ENCODE results near the gene MAN2A1.

The MAN2A1 gene

DNA sequence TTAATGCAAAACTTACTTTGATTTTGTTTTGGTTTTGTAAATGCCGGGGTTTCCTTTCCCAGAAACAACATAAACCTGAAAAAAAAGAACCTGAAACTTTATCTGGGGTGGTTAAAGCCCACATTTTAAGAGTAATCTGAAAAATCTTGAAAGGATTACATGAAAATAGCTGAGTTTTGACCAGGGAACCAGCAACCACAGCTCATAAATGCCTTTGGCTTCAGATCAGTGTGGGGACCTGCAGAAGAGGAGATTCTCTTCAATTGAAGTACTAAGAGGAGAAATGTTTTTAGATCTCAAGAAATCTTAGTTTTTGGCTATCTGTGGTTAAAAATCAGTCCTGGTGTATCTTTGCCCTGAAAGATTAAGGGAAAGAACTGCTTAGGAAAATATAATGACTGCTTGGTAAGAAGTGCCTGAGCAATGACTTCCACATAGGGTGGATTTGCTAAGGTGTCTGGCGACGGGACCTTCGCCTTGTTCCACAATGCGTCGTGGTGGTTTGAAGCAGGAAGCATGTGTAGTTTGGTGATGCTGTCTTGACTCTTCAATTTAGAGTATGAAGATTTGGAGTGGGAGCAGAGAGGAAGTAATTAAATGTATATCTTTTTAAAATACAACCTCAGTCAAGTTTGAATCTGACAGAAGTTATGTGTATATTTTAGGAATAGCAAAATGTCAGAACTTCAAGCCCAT lies 186.5 kb downstream of the MAN2A1 start:
- no peak for TF ChIP-seq CTCF (IDR thresholded peaks at IDR 0.05; ENCODE audit: low read depth, low read length, missing control alignments)
- no peak overlapping the region for H3K4me3 ChIP-seq (ENCODE audit: low read depth, low read length)
- no peak for DNase-seq (ENCODE audit: low read depth)

DNA sequence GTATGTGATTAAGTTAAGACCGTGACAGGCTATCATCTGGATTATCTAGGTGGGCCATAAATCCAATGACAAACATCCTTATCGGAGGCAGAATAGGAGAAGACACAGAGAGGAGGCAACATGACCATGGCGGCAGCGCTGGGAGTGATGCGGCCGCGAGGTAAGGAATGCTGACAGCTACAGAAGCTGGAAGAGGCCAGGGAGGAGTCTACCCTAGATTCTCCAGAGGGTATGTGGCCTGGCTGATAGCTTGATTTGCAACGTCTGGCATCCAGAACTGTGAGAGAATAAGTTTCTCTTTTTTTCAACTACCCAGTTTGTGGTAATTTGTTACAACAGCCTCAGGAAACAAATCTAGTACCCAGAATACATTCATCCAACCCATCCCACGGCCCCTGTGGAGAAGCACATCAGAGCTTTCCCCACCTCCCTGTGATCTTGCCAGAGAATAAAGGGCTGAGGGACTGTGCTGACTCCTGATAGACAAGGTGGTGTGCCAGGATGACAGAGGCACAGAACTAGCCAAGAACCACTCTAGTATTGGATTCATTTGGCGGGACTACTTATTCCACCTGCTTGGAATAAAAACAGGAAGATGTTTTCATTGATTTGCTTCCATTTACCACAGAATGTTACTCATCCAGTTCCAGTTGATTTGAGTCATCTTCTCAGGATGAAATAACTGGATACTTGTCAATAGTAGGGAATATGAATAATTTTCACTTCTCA lies 187.4 kb downstream of the MAN2A1 start:
- TF ChIP-seq CTCF (IDR thresholded peaks at IDR 0.05; ENCODE audit: low read depth, low read length, missing control alignments) = no peak
- DNase-seq (ENCODE audit: low read depth) = no peak
- H3K4me3 ChIP-seq (ENCODE audit: low read depth, low read length) = no peak overlapping the region

DNA sequence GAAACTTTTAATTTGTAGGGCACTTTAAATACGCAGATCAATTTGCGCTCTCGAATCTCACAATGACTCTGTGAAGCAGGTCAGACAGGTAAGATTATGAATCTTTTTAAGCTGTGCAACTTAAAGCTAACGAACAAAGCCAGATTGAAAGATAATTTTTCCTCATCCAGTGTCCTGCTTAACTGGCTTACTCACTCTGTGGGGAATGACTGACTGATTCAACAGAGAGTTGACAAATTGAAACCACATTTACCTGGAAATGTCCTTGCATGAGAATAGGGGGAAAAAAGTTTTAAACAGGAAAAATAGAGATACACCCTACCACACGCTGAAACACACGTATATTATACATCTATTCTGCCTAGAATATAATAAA lies 187.9 kb downstream of the MAN2A1 start:
- no peak overlapping the region for H3K4me3 ChIP-seq (ENCODE audit: low read depth, low read length)
- no peak for DNase-seq (ENCODE audit: low read depth)
- no peak for TF ChIP-seq CTCF (IDR thresholded peaks at IDR 0.05; ENCODE audit: low read depth, low read length, missing control alignments)

DNA sequence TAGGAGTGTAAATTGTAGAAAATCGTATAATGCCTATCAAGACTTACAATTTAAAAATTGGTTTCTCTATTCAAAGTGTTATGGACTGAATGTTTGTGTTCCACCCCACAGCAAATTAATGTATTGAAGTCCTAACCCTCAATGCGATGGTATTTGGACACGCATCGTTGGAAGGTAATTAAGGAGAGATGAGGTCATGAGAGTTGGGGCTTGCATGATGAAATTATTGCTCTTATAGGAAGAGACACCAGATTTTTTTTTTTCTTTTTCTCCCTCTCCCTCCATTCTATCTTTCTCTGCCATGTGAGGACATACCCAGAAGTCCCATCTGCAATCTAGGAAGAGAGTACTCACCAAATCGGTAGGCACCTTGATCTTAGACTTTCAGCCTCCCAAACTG lies 189.2 kb downstream of the MAN2A1 start:
- DNase-seq (ENCODE audit: low read depth) = no peak
- TF ChIP-seq CTCF (IDR thresholded peaks at IDR 0.05; ENCODE audit: low read depth, low read length, missing control alignments) = no peak
- H3K4me3 ChIP-seq (ENCODE audit: low read depth, low read length) = no peak overlapping the region

- no peak overlapping the region for H3K4me3 ChIP-seq (ENCODE audit: low read depth, low read length)
- DNase-seq (ENCODE audit: low read depth) = no peak
- no peak for TF ChIP-seq CTCF (IDR thresholded peaks at IDR 0.05; ENCODE audit: low read depth, low read length, missing control alignments)
Observed at GRCh38 chr5:109880907-109881685, 191.4 kb downstream of the MAN2A1 start.

GRCh38 chr5:109882546-109882945 lies 192.8 kb downstream of the MAN2A1 start:
- no peak overlapping the region for H3K4me3 ChIP-seq (ENCODE audit: low read depth, low read length)
- no peak for DNase-seq (ENCODE audit: low read depth)
- TF ChIP-seq CTCF (IDR thresholded peaks at IDR 0.05; ENCODE audit: low read depth, low read length, missing control alignments) = no peak
